Heart left ventricle (tissue), 16 donors: ENCODE measurements around the gene TMEM182. TPM values are rescaled to one million over a fixed set of nuclear protein-coding genes. Genes with fewer than 3 reads are reported as not detected.

ENCODE experiments used
- ATAC-seq, 4 donors: fragments of 200-7000 bp; cut with Tn5 transposase; one replicate each; pipeline ENCODE4 v1.9.1; 2020 to 2022; ENCODE audit warnings: moderate library complexity in 4 of 4, mild to moderate bottlenecking in 3 of 4, moderate number of reproducible peaks in 1 of 4
- DNase-seq, 5 donors: peaks; one replicate each; pipeline ENCODE4 v3.0.0-alpha.2; 2020
- H3K27ac ChIP-seq, 12 donors: fragments of 200-600 bp; sonication (generic) in 4 of 12; one replicate each; pipeline versions ENCODE4 v1.5.0 to v1.8.0; 2016 to 2022; ENCODE audit warnings: mild to moderate bottlenecking in 2 of 12
- H3K27me3 ChIP-seq, 9 donors: fragments of 200-600 bp; sonication (generic) in 2 of 9; one replicate each; pipeline versions ENCODE4 v1.5.1 to v1.8.0; 2016 to 2022; ENCODE audit warnings: mild to moderate bottlenecking in 3 of 9
- H3K36me3 ChIP-seq, 9 donors: fragments of 200-600 bp; sonication (generic) in 2 of 9; one replicate each; pipeline versions ENCODE4 v1.5.0 to v1.8.0; 2018 to 2022; ENCODE audit warnings: mild to moderate bottlenecking in 2 of 9
- H3K4me1 ChIP-seq, 12 donors: fragments of 200-600 bp; sonication (generic) in 4 of 12; one replicate each; pipeline versions ENCODE4 v1.5.0 to v1.8.0; 2016 to 2022; ENCODE audit warnings: mild to moderate bottlenecking in 3 of 12
- H3K4me3 ChIP-seq, 12 donors: fragments of 200-600 bp; sonication (generic) in 4 of 12; one replicate each; pipeline versions ENCODE4 v1.5.0 to v1.8.0; 2017 to 2022; ENCODE audit warnings: mild to moderate bottlenecking in 9 of 12, moderate library complexity in 4 of 12
- H3K9me3 ChIP-seq, 12 donors: fragments of 200-600 bp; sonication (generic) in 4 of 12; one replicate each; pipeline versions ENCODE4 v1.5.0 to v1.8.0; 2016 to 2022; ENCODE audit warnings: mild to moderate bottlenecking in 1 of 12
- POLR2A ChIP-seq, 2 donors: fragments of 450-650 bp; IDR thresholded peaks; one replicate each; pipeline ENCODE4 v1.6.1; 2017; ENCODE audit warnings: antibody characterized with exemption in 2 of 2, mild to moderate bottlenecking in 2 of 2, moderate library complexity in 2 of 2
- WGBS, 4 donors: extraction: QIAGEN DNeasy Blood & Tissue Kit in 2 of 4; methylation state at CpG; one replicate each; pipeline versions ENCODE4 v1.1.5 to v1.1.7; 2013 to 2018; 5-methylcytosine and 5-hydroxymethylcytosine counted together
- intact Hi-C, 10 donors: fragments of 100-400 bp; cut with DNase I; formaldehyde crosslinking; loops; one replicate each; pipeline versions ENCODE4 v1.11.1 to v1.14.2; 2022
- long read RNA-seq, 3 donors: library from polyadenylated mRNA; unstranded; transcript quantifications; one replicate each; pipeline ENCODE4 v2.0.0, GENCODE V29; 2020 to 2021
- polyA plus RNA-seq, 2 donors: library from polyadenylated mRNA; stranded (reverse); fragments of 200-250 nt; gene quantifications; one replicate each; pipeline ENCODE4 v1.2.3, GENCODE V29; 2013
- total RNA-seq, 9 donors: library from RNA; depleted of rRNA in 2 of 9; stranded (reverse); fragments of >200 nt in 2 of 9; fragmentation: NEBNext Ultra II Directional in 3 of 9; extraction: Animal tissue kit (Norgen Biotek cat#: 25700) in 3 of 9; gene quantifications; one replicate each; pipeline versions ENCODE4 v1.1.0 to v1.2.4, GENCODE V29; 2016 to 2023
- TF ChIP-seq, protein P1 (sequence below), 12 donors: fragments of 200-600 bp; sonication (generic) in 4 of 12; IDR thresholded peaks; one replicate each; pipeline versions ENCODE4 v1.5.0 to v1.8.0; 2018 to 2022; ENCODE audit warnings: antibody characterized with exemption in 12 of 12, mild to moderate bottlenecking in 5 of 12
- donor health status: ischemic (EF 13 %, LVEDD 7.1; RV severe dilation, severe dysfunction).
- donor health status: healthy with polysubstance abuse.
- donor health status: DM: no; HTN: yes; CAD: no.
- donor health status: DM: no; HTN: no; CAD: no.
- donor health status: ischemic (EF 25% LVEDD 6.9; RV normal size, moderate dysfunction).
- donor health status: ischemic (EF 25% LVEDD 5.7; RV mildly dilated, moderate dysfunction).
- donor health status: healthy.
- donor health status: DM: yes; HTN: yes; CAD: no.
- donor health status: ischemic (EF 35%, LVEDD 5.7; RV mildly dilated, moderate dysfunction).
- donor health status: nonischemic (EF 11% LVEDD 7.7; RV severe dilation, severe dysfunction).
- donor health status: DM: yes; HTN: yes; CAD: no.
- donor health status: PGD.
- donor health status: ischemic (EF 29% LVEDD 5.4; RV normal size, mild dysfunction).
- donor health status: nonischemic (EF 23%, LVEDD 6.1; RV moderate dilation, normal function).

TMEM182 gene, protein sequence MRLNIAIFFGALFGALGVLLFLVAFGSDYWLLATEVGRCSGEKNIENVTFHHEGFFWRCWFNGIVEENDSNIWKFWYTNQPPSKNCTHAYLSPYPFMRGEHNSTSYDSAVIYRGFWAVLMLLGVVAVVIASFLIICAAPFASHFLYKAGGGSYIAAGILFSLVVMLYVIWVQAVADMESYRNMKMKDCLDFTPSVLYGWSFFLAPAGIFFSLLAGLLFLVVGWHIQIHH
- total RNA-seq (100 to 1,000 TPM in 7 of 9 donors, 10 to 100 TPM in 2; 68.7 to 179 (median 149) TPM), polyA plus RNA-seq (10 to 100 TPM in 1 of 2 donors, 1 to 10 TPM in 1; 7.5 to 42.1 TPM)
- long read RNA-seq, donor 1, transcript TMEM182-203 (5 exons, 3,593 nt), result major isoform, 86 of 115 reads
- long read RNA-seq, donor 1, partial matches to known transcripts, result 3 of 115 reads
- long read RNA-seq, donor 1, other reads (novel, unspliced or antisense), result 25 of 115 reads
- long read RNA-seq, donor 2, transcript TMEM182-203 (5 exons, 3,593 nt), result major isoform, 192 of 271 reads
- long read RNA-seq, donor 2, transcript TMEM182-207 (2 exons, 1,804 nt), result minor isoform, 6 of 271 reads
- long read RNA-seq, donor 2, partial matches to known transcripts, result 8 of 271 reads
- long read RNA-seq, donor 2, other reads (novel, unspliced or antisense), result 59 of 271 reads
- long read RNA-seq, donor 3, transcript TMEM182-203 (5 exons, 3,593 nt), result major isoform, 50 of 70 reads
- long read RNA-seq, donor 3, partial matches to known transcripts, result 2 of 70 reads
- long read RNA-seq, donor 3, other reads (novel, unspliced or antisense), result 13 of 70 reads

DNA sequence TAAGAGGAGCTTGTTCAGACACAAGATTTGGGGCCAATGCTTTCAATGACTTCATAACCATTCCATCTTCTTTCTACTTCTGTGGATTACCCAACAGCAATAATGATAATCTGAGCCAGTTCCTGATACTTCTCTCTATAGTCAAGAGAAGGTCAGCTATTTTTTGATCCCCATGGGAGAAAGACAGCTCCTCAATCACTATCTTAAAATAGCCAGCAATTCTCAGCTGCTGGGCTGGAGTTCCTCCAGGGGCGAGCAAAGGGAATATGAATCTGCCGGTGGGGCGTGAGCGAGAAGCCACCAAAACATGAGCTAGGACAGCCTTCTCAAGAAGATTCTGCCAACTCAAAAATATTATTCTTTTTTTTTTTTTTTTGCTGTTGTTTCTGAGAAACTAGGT is at the start of gene TMEM182:
TSS of gene TMEM182 (plus strand) at position 269 of the 400 bp plus-strand sequence. CDS start 187 bp downstream, outside the sequence.
- peak within 1 kb of the TSS; percentile 26 to 81 (median 72) for H3K27ac ChIP-seq
- no peaks in the 10 kb centered on the region for H3K9me3 ChIP-seq
- peak in 1 of 2 donors; percentile 26 for TF ChIP-seq POLR2A (IDR thresholded peaks at IDR 0.05)
- TF ChIP-seq, protein P1, sequence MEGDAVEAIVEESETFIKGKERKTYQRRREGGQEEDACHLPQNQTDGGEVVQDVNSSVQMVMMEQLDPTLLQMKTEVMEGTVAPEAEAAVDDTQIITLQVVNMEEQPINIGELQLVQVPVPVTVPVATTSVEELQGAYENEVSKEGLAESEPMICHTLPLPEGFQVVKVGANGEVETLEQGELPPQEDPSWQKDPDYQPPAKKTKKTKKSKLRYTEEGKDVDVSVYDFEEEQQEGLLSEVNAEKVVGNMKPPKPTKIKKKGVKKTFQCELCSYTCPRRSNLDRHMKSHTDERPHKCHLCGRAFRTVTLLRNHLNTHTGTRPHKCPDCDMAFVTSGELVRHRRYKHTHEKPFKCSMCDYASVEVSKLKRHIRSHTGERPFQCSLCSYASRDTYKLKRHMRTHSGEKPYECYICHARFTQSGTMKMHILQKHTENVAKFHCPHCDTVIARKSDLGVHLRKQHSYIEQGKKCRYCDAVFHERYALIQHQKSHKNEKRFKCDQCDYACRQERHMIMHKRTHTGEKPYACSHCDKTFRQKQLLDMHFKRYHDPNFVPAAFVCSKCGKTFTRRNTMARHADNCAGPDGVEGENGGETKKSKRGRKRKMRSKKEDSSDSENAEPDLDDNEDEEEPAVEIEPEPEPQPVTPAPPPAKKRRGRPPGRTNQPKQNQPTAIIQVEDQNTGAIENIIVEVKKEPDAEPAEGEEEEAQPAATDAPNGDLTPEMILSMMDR (IDR thresholded peaks at IDR 0.05), result no peak
- H3K4me3 ChIP-seq, result peak within 1 kb of the TSS; percentile 2 to 60 (median 46)
- intact Hi-C loops, result loop anchor here in 3 of 10 donors (2.0 kb wide), 2 partner anchors 43 to 45 kb away; no protein-coding TSS in a partner anchor
- 28 to 40% (median 34%) methylated on average over 4 of the region's 4 CpGs for WGBS, 4 donors
- peaks cover 0 to 35% (median 0%) of the 10 kb centered on the region in 12 donors for H3K4me1 ChIP-seq
- no peaks in the 10 kb centered on the region for H3K27me3 ChIP-seq
- DNase-seq (peak; percentile 68 to 80 (median 73)), ATAC-seq (peak; percentile 88 to 95 (median 92))
- H3K36me3 ChIP-seq, result peaks cover 0 to 13% (median 0%) of the 10 kb centered on the region in 9 donors

DNA sequence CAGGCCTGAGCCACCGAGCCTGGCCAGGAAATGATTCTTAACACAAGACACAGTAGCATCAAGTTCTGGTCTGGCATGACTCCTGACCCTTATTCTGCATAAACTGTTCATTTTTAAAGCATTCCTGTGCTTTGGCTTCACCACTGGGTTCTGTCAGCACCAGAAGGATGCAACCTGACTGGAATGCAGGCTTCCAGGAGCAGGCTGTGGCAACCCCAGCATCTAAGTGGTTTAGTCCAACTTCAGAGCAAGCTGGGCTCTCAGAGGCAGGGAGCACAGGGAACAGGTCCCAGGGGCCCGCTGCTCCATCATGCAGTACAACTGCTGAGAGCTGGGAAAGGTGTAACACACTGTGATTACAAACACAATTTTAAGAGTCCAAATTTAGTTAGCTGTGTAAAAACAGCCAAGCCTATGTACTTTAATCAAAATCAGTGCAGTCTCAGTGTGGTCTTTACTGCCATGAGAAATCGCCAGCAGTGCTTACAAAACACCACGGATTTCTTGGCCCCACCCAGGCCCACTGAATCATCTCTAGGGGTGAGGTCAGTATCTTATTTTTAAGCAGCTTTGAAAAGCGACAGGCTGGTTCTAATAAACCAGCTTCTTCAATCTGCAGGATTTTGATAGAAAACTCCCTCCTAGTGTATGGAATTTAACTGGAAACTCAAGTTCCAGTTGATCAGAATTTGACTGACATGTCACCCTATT is 44.4 kb upstream of the TMEM182 start:
- ATAC-seq (peak in 1 of 4 donors; percentile 53), DNase-seq (no peak)
- Histone ChIP-seq H3K9me3 (no peaks in the 10 kb centered on the region), H3K4me3 (no peak overlapping the region), H3K36me3 (peaks cover 0 to 53% (median 36%) of the 10 kb centered on the region in 9 donors), H3K27ac (no peak overlapping the region), H3K4me1 (no peaks in the 10 kb centered on the region), H3K27me3 (no peaks in the 10 kb centered on the region)
- TF ChIP-seq, protein P1 (IDR thresholded peaks at IDR 0.05), result no peak
- TF ChIP-seq POLR2A (IDR thresholded peaks at IDR 0.05), result no peak
- WGBS, 4 donors, result 70 to 85% (median 82%) methylated on average over 5 of the region's 5 CpGs
- intact Hi-C loops, result no loop called here

DNA sequence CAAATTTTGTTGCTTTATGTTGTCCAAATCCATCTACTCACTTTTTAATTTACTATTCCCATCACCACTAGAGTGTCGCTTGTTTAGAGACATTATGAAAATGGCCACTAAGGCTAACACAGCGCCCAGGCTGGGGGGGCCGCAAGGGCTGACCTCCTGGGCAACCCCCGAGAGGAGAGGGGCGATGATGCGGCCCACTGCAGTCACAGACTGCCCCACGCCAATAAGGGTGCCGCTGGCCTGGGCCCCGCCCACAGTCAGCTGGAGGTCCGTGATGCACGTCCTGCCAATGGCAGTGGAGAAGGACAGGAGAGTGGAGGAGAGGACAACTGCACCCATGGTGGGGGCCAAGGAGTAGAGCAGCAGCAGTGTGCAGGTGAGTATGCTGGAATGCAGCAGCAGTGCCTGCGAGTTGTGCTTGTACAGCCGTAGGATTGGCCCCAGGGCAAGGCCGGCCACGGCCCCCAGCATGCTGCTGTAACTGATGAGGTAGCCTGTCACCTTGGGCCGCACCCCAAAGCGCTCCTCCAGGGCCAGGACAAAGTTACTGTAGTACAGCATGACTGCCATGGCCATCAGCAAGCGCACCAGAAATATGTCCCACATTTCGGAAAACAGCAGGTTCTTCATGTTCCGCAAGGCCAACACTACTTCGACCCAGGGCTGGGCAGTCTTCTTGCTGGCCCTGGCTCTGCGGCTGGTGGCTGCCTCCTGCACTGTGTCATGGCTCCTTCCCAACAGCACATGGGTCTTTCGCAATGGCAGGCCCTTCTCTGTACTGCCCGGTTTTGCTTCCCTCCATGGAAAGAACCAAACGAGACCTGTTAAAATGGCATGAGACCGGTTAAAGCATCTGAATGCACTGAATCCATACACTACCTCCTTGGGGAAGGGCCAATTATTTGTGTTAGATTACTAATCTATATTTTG is 43.2 kb upstream of the TMEM182 start:
- intact Hi-C loops, result no loop called here

More for the DNA sequence above, 43.2 kb upstream of the TMEM182 start:
- DNase-seq, result no peak
- Histone ChIP-seq H3K4me3 (no peak overlapping the region), H3K9me3 (no peaks in the 10 kb centered on the region), H3K4me1 (no peaks in the 10 kb centered on the region), H3K27me3 (no peaks in the 10 kb centered on the region), H3K36me3 (peaks cover 0 to 65% (median 48%) of the 10 kb centered on the region in 9 donors), H3K27ac (no peak overlapping the region)
- TF ChIP-seq, protein P1 (IDR thresholded peaks at IDR 0.05), result no peak
- no peak for TF ChIP-seq POLR2A (IDR thresholded peaks at IDR 0.05)
- no peak for ATAC-seq
- 94 to 98% (median 96%) methylated on average over 19 to 26 of the region's 26 CpGs for WGBS, 4 donors
